Measurements from ENCODE around the gene FBXO47.
A peak's percentile ranks its signal among the peaks of the same experiment; 100 is the strongest.
"Not testable (repeated sequence)": the region's sequence is repeated elsewhere in the genome, so short reads cannot be mapped to it uniquely, and the experiment has no call there.

FBXO47 gene

DNA sequence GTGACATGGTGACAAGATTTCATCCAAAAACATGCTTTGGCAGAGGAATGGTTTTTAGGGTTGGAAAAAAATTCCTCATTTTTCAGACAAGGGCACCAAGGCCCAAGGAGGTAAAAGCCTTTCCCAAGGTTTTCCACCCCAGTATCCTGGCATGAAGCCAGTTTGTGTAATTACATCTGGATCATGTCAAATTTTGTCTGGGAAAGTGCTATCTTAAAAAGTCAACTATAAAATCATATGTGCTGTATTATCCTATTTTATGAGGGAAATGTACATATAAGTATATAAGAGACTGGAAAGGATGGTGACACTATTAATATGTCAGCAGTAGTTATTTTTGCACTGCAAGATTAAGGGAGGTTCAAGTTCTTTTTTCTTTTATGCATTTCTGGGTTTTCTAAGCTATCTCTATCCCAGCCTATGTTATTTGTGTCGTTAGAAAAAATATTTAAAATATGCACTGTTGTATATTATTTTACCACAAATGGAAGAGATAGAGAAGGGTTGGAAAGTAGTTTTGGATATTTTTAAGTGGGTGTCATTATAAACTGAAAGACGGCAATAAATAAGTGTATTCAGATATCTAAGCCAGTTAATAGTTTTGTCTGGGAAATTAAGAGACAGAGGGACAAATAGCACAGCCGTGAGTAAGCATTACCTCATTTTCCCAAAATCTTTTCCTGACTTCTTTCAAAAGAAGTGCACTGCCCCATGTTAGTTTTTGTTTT, 13.5 kb upstream of the FBXO47 start:
- DNase-seq (ENCODE audit: low read depth in 2 of 2) = no peak

- DNase-seq (ENCODE audit: low read depth in 2 of 2) = no peak
These were observed 11.0 kb upstream of the FBXO47 start for GRCh38 chr17:38978180-38978579.

- not testable (repeated sequence) for DNase-seq (ENCODE audit: low read depth in 2 of 2)
These were observed 9.0 kb upstream of the FBXO47 start for GRCh38 chr17:38976187-38976551.

DNA sequence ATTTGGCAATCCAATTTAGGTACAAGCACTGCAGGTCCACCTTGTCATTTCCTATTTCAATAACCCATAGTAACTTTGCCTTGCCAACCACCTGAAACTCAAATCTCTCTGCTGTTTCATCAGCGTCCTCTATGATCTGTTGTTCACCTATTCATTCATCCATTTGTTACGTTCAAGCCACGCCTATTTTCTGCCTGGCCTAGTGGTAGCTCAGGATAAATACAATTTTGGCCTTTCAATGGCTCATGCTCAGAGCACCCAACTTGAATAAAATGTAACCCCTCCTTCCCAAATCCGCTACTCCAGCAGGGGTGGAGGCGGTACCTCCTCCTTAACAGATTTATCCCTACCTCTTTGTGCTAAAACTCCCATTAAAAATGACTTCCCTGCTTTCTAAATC, 3.6 kb upstream of the FBXO47 start:
- DNase-seq (ENCODE audit: low read depth in 2 of 2) = no peak

DNA sequence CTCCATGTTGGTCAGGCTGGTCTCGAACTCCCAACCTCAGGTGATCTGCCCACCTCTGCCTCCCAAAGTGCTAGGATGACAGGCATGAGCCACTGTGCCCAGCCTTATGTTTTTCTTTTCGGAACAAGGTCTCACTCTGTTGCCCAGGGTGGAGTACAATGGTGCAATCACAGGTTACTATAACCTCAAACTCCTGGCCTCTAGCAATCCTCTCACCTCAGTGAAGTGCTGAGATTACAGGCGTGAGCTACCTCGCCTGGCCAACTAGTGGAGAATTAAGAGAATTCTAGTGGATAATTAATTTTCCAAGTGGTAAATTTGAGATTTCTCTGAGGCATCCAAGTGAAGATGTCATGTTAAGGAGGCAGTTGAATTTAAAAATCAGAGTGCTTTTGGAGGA, 2.9 kb upstream of the FBXO47 start:
- no peak for DNase-seq (ENCODE audit: low read depth in 2 of 2)

DNA sequence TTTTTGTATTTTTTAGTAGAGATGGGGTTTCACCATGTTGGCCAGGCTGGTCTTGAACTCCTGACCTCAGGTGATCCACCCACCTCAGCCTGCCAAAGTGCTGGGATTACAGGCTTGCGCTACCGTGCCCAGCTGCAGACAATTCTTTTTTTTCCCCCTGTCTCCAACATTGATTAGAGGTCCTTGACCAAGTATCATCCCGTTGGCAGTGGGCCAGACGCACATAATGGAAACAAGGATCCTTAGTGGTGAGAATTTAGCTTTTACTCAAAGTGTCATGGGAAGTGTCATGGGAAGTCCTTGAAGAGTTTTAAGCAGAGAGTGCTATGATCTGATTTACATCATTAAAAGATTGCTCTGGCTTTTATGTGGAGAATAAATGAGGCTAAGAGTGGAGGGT, 2.1 kb upstream of the FBXO47 start:
- DNase-seq (ENCODE audit: low read depth in 2 of 2) = no peak

- DNase-seq (ENCODE audit: low read depth in 2 of 2) = no peak
These were observed 5.8 kb downstream of the FBXO47 start for GRCh38 chr17:38961413-38961812.

DNA sequence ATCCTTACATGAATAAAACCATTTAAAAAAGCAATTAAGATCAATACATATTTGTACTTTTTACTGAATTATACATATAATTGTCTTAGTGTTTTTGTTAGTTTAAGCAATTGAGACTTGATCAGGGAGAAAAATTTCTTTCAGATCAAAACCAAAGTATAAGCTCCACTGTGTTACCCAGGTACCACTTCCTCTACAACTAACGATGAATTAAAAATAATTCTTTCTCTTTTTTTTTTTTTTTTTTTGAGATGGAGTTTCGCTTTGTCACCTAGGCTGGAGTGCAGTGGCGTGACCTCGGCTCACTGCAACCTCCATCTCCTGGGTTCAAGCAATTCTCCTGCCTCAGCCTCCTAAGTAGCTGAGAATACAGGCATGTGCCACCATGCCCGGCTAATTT, 6.8 kb downstream of the FBXO47 start:
- DNase-seq (ENCODE audit: low read depth in 2 of 2) = no peak

GRCh38 chr17:38959508-38959907, 7.7 kb downstream of the FBXO47 start:
- no peak for DNase-seq (ENCODE audit: low read depth in 2 of 2)

DNA sequence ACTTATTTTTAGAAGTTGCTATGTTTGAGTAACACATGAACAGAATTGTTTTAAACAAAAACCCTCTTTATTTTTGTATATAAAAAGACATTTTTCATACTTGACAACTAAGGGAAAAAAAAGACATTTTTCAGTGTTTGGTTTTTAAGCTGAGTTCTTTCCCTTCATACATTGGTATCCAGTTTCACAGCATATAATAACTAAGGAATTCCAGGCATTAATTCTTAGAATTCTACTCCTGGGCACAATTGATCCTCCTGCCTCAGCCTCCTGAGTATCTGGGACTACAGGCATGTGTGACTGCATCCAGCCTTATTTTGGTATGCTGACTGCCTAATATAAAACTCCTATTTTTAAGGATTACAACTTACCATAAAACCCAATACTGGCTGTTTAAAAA, 8.4 kb downstream of the FBXO47 start:
- DNase-seq (ENCODE audit: low read depth in 2 of 2) = no peak

- DNase-seq (ENCODE audit: low read depth in 2 of 2) = no peak
These were observed 8.9 kb downstream of the FBXO47 start for GRCh38 chr17:38958326-38958725.

DNA sequence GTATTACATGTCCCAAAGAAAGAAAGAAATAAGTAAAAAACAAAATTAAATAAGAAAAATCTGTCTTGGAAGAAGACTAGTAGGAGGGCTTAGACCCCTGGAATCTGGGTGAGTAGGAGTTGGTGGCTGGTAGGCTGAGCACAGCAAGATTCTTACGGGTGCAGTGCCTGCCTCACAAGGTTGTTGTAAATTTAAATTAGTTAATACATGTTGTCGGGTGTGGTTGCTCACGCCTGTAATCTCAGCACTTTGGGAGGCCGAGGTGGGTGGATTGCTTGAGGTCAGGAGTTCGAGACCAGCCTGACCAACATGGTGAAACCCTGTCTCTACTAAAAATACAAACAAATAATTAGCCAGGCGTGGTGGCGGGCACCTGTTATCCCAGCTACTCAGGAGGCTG, 13.4 kb downstream of the FBXO47 start:
- not testable (repeated sequence) for DNase-seq (ENCODE audit: low read depth in 2 of 2)

DNA sequence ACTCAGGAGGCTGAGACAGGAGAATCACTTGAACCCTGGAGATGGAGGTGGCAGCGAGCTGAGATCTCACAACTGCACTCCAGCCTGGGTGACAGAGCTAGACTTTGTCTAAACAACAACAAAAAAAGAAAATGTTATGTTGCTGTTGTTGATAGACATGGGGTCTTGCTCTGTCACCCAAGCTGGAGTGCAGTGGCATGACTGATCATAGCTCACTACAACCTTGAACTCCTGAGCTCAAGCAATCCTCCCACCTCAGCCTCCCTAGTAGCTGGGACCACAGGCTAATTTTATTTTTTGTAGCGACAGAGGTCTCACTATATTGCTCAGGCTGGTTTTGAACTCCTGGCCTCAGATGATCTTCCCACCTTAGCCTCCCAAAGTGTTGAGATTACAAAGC, 20.0 kb downstream of the FBXO47 start:
- no peak for DNase-seq (ENCODE audit: low read depth in 2 of 2)

DNA sequence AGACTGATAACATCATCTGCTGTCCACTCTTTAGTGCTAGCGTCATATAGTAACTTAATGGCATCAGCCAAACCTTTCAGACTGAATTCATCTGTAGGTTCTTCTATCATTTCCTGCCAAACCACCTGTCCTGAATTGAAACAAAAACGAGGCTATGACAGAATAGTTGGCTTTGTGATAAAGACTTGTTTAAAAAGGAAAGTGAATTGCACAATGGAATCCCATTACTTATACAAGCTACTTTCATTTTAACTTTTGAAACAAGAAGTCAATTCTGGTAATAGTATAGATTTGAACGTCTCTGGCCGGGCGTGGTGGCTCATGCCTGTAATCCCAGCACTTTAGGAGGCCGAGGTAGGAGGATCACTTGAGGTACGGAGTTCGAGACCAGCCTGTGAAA, 23.6 kb downstream of the FBXO47 start:
- DNase-seq (ENCODE audit: low read depth in 2 of 2) = no peak

DNA sequence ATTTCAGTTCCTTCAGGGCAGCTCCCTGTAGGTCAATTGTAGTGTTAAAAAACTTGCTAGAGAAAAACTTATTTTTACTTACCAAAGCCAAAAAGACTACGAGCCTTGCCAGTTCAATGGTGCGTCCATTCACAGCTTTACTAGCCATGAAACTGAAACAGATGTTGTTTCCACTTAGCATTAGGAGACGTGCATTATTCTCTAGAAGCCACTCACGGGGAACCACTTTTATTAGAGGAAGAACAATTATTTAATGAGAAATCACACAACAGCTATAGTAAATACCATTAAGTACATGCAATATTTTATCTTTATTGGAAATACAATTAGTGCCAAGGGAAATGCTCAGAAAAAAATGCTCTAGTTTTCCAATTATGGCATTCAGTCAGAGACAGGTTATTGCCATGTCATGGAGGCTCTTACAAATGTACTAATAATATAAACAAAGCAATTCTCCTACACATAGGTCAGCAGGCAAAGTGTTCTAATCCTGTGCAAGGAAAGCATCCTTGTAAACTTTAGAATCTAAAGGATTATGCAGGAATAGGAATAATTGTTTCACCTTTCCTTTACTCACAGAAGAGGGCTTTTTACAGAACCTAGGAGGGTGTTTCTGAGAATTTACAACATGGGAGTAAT, 24.4 kb downstream of the FBXO47 start:
- DNase-seq (ENCODE audit: low read depth in 2 of 2) = no peak

GRCh38 chr17:38940404-38940803, 26.8 kb downstream of the FBXO47 start:
- DNase-seq (ENCODE audit: low read depth in 2 of 2) = no peak

DNA sequence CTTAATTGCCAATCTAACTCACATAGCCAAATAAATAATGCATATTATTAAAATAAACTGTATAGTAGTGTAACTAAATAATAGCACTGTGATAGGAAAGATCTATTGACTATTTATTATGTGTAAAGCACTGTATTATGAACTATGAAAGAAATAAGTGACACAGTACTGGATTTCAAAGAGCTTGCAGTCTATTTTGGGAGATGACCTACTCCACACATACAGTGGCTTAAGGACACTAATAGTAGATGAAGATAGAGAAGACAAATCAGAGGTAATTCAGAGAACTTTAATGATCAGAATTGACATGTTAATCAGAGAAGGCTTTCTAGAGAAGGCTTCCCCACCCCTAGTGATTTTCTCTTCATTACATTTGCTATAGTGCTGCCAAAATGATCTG, 27.2 kb downstream of the FBXO47 start:
- DNase-seq (ENCODE audit: low read depth in 2 of 2) = no peak

- not testable (repeated sequence) for DNase-seq (ENCODE audit: low read depth in 2 of 2)
These were observed 33.2 kb downstream of the FBXO47 start for GRCh38 chr17:38933962-38934361.

GRCh38 chr17:38930782-38931181, 36.4 kb downstream of the FBXO47 start:
- not testable (repeated sequence) for DNase-seq (ENCODE audit: low read depth in 2 of 2)

GRCh38 chr17:38926293-38927070, 40.7 kb downstream of the FBXO47 start:
- DNase-seq (ENCODE audit: low read depth in 2 of 2) = no peak

DNA sequence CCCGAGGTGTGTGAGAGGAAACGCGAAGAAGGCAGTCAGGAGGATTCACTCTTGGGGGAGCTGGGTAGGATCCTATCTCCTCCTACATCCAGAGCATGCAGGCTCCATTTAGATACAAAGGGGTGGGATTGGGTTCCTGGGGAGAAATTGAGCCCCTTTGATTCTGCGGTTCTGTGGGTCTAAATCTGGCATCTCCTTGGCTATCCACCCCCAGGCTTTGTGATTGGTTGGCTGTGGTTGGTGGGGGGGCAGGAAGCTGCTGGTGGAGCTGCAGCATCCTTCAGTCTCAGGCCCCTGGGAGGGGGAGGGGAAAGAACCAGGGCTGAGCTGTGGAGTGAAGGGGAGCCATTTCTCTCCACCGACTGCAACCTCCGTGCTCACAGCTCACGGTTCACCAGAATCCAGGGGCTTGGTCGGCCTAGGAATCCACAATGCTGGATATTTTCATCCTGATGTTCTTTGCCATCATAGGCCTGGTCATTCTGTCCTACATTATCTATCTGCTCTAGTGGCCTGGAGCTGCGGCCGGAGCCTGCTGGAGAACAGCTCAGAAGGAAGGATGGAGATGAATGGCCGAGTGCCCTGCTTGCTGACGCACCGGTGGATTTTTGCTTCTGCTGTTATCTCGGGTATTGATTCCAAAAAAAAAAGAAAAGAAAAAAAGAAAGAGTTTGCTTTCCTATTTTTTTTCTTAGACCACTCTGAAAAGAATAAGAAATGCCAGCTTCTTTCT, 41.8 kb downstream of the FBXO47 start, which contains the start of gene LASP1NB:
TSS of gene LASP1NB (plus strand) at position 352 of the 733 bp plus-strand sequence.
- DNase-seq (ENCODE audit: low read depth in 2 of 2) = peak in 1 of 2 donors; percentile 9
